ENCODE data around the gene TMEM181. TPM values are rescaled to one million over a fixed set of nuclear protein-coding genes. Genes with fewer than 3 reads are reported as not detected.
A peak's percentile ranks its signal among the peaks of the same experiment; 100 is the strongest.

The TMEM181 gene
- total and polyA plus RNA-seq, 2 of the 13 experiments (the other 11 are each of a cell fraction or from before 2014, with no cell fraction given): 59.1 to 108 TPM

DNA sequence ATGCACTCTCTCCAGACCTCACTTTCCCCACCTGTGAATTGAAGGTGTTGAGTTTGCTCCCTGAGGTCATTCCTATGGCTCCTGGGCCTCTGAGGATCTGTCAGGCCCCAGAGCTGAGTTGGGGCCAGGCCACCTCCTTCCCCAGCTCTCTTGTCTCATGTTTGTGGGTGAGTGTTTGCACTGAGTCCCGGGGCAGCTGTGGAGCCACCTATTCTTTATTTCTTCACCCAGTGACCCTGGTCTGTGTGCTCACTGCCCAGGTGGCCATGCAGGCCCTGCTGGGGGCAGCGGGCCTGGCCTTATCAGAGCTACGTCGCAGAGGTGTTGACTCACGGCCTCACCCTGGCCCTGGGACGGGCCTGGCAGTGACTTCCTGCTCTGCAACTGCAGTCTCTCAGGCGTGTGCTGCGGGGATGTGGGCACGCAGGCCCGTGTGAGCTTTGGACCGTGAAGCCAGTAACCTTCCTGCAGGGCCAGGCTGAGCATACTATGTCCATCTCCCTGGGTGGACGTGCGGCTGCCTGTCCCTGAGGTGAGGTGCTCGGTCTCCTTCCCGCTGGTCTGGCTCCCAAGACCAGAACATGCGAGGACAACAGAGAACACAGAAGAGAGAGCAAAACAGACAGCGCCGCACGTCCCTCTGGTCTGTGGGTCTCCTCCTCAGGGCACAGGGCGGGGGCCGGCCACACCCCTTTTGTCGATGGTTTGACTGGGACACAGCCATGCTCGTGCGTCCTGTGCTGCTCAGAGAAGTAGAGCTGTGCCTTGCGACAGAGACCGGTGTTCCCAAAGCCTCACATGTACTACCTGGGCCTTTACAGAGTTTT lies 12.1 kb downstream of the TMEM181 start (continued):
- TF ChIP-seq ZBTB39 (CRISPR knock-in tag; IDR thresholded peaks at IDR 0.05) (peak; percentile 94; the same call in 1 of the 2 replicates), FUBP1 (CRISPR knock-in tag; IDR thresholded peaks at IDR 0.05; ENCODE audit: borderline replicate concordance) (peak; percentile 27; the same call in 1 of the 2 replicates), HNRNPK (IDR thresholded peaks at IDR 0.05; ENCODE audit: low read depth, low read length, poor library complexity, severe bottlenecking) (no peak), BCL3 (CRISPR knock-in tag; IDR thresholded peaks at IDR 0.05) (peak; percentile 98), DMAP1 (CRISPR knock-in tag; IDR thresholded peaks at IDR 0.05) (peak; percentile 93), ETV6 (CRISPR knock-in tag; conservative IDR thresholded peaks at IDR 0.05) (peak; percentile 93), GTF3A (CRISPR knock-in tag; conservative IDR thresholded peaks at IDR 0.05) (peak; percentile 98), ZNF10 (CRISPR knock-in tag; IDR thresholded peaks at IDR 0.05; ENCODE audit: borderline replicate concordance, low read depth) (0 out of 2 replicates have a peak, but pooled peaks have one; percentile 14), PCBP2 (optimal IDR thresholded peaks at IDR 0.05; ENCODE audit: low read depth, low read length, poor library complexity, severe bottlenecking) (no peak), CBX5 (CRISPR knock-in tag; IDR thresholded peaks at IDR 0.05; ENCODE audit: borderline replicate concordance) (peak; percentile 99), SP5 (CRISPR knock-in tag; IDR thresholded peaks at IDR 0.05; ENCODE audit: borderline replicate concordance, low read depth) (peak; percentile 83), ZBTB3 (CRISPR knock-in tag; IDR thresholded peaks at IDR 0.05; ENCODE audit: borderline replicate concordance, low read depth) (peak; percentile 97), BCL6 (CRISPR knock-in tag; IDR thresholded peaks at IDR 0.05) (peak; percentile 87)
- TF ChIP-seq, protein P1, sequence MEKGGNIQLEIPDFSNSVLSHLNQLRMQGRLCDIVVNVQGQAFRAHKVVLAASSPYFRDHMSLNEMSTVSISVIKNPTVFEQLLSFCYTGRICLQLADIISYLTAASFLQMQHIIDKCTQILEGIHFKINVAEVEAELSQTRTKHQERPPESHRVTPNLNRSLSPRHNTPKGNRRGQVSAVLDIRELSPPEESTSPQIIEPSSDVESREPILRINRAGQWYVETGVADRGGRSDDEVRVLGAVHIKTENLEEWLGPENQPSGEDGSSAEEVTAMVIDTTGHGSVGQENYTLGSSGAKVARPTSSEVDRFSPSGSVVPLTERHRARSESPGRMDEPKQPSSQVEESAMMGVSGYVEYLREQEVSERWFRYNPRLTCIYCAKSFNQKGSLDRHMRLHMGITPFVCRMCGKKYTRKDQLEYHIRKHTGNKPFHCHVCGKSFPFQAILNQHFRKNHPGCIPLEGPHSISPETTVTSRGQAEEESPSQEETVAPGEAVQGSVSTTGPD (CRISPR knock-in tag; IDR thresholded peaks at IDR 0.05): peak; percentile 69; the same call in 1 of the 2 replicates
- TF ChIP-seq, protein P2, sequence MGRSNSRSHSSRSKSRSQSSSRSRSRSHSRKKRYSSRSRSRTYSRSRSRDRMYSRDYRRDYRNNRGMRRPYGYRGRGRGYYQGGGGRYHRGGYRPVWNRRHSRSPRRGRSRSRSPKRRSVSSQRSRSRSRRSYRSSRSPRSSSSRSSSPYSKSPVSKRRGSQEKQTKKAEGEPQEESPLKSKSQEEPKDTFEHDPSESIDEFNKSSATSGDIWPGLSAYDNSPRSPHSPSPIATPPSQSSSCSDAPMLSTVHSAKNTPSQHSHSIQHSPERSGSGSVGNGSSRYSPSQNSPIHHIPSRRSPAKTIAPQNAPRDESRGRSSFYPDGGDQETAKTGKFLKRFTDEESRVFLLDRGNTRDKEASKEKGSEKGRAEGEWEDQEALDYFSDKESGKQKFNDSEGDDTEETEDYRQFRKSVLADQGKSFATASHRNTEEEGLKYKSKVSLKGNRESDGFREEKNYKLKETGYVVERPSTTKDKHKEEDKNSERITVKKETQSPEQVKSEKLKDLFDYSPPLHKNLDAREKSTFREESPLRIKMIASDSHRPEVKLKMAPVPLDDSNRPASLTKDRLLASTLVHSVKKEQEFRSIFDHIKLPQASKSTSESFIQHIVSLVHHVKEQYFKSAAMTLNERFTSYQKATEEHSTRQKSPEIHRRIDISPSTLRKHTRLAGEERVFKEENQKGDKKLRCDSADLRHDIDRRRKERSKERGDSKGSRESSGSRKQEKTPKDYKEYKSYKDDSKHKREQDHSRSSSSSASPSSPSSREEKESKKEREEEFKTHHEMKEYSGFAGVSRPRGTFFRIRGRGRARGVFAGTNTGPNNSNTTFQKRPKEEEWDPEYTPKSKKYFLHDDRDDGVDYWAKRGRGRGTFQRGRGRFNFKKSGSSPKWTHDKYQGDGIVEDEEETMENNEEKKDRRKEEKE (IDR thresholded peaks at IDR 0.05): no peak
- TF ChIP-seq, protein P3, sequence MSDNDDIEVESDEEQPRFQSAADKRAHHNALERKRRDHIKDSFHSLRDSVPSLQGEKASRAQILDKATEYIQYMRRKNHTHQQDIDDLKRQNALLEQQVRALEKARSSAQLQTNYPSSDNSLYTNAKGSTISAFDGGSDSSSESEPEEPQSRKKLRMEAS (IDR thresholded peaks at IDR 0.05): peak; percentile 100

Data from HepG2 (cell line).